GM20000 (cell line): ENCODE results near the gene STARD13.

Experiments
- DNase-seq: peaks from one replicate; pipeline ENCODE4 v3.0.0; 2012; ENCODE audit warnings: low spot score
- CTCF ChIP-seq: IDR thresholded peaks from 2 replicates; pipeline ENCODE4 v1.5.1; 2012; ENCODE audit warnings: mild to moderate bottlenecking, control low read depth; ENCODE audit errors: extremely low read depth, missing control alignments

The STARD13 gene

GRCh38 chr13:33290421-33290965, 4.9 kb upstream of the STARD13 start:
- no peak for DNase-seq
- no peak for TF ChIP-seq CTCF

- DNase-seq, result no peak
Measured at GRCh38 chr13:33289966-33290365, 4.4 kb upstream of the STARD13 start.

GRCh38 chr13:33287142-33287882, 1.8 kb upstream of the STARD13 start:
- TF ChIP-seq CTCF, result no peak
- no peak for DNase-seq

More at GRCh38 chr13:33289966-33290365, 4.4 kb upstream of the STARD13 start:
- no peak for TF ChIP-seq CTCF

- TF ChIP-seq CTCF, result no peak
- DNase-seq, result no peak
Measured at GRCh38 chr13:33286128-33286527, 573 bp upstream of the STARD13 start.

- peak; percentile 9 for DNase-seq
- TF ChIP-seq CTCF, result no peak
Measured at GRCh38 chr13:33284916-33285315, 639 bp downstream of the STARD13 start.

GRCh38 chr13:33284031-33284430, 1.5 kb downstream of the STARD13 start:
- TF ChIP-seq CTCF, result no peak
- no peak for DNase-seq

- no peak for TF ChIP-seq CTCF
- DNase-seq, result no peak
Measured at GRCh38 chr13:33283195-33283911, 2.2 kb downstream of the STARD13 start.
